Limb (tissue), 2 donors: ENCODE results near the gene EGLN1.
"Not testable (repeated sequence)": the region's sequence is repeated elsewhere in the genome, so short reads cannot be mapped to it uniquely, and the experiment has no call there.

ENCODE experiments used
- DNase-seq, 2 donors: peaks; one replicate each; pipeline ENCODE4 v3.0.0-alpha.2; 2016; ENCODE audit errors: extremely low spot score in 2 of 2

EGLN1 gene

GRCh38 chr1:231421971-231422797, at the start of gene EGLN1:
TSS of gene EGLN1 (minus strand) at chr1:231422287. CDS start at chr1:231421888, 399 bp downstream.
- peak; percentile 80 to 94 for DNase-seq

DNA sequence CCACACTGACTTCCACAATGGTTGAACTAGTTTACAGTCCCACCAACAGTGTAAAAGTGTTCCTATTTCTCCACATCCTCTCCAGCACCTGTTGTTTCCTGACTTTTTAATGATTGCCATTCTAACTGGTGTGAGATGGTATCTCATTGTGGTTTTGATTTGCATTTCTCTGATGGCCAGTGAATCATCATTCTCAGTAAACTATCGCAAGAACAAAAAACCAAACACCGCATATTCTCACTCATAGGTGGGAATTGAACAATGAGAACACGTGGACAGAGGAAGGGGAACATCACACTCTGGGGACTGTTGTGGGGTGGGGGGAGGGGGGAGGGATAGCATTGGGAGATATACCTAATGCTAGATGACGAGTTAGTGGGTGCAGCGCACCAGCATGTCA, 49.4 kb upstream of the EGLN1 start:
- DNase-seq: not testable (repeated sequence)

GRCh38 chr1:231471027-231471426, 48.9 kb upstream of the EGLN1 start:
- DNase-seq: not testable (repeated sequence)

DNA sequence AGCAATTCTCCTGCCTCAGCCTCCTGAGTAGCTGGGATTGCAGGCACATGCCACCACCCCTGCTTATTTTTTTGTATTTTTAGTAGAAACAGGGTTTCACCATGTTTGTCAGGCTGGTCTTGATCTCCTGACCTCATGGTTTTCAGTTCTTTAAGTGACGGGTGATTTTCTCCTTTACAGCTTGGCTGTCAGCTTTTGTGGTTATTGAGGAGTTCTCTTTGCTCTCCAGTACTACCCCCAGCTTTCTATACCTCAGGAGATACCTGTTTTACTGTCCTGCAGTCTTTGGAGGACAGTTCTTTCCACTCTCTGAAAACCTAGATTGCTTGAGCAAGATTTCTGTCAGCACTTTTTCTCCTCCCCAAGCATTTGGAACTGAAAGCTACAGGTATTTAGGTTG, 45.9 kb upstream of the EGLN1 start:
- no peak for DNase-seq

DNA sequence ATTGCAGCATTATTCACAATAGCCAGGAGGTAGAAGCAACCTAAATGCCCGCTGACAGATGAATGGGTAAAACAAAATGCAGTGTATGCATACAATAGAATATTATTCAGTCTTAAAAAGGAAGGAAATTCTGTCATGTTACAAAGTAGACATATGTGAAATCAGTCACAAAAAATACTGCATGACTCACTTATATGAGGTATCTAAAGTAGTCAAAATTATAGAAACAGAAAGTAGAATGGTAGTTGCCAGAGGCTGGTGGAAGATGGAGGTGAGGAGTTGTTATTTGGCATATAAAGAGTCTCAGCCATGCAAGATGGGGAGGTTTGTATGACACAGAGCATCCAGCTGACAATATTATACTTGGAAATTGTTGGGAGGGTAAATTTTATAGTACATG, 43.0 kb upstream of the EGLN1 start:
- no peak for DNase-seq

DNA sequence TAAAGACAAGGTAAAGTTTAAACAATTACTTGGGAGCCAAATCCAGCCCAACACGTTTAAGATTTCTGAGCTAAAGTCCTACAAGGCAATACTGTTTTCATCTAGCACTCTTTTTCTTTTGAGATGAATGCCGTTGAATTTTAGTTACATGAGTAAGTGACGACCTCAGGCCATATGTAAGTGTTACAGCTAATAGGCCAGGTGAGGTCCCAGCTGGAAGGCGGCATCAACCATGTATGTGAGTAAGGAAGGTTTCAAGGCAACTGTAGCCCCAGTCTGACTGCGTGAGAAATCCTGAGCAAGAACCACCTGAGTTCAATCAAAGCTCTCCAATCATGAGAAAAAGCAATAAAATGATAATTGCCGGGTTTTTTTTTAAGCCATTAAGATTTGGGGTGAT, 41.5 kb upstream of the EGLN1 start:
- no peak for DNase-seq

DNA sequence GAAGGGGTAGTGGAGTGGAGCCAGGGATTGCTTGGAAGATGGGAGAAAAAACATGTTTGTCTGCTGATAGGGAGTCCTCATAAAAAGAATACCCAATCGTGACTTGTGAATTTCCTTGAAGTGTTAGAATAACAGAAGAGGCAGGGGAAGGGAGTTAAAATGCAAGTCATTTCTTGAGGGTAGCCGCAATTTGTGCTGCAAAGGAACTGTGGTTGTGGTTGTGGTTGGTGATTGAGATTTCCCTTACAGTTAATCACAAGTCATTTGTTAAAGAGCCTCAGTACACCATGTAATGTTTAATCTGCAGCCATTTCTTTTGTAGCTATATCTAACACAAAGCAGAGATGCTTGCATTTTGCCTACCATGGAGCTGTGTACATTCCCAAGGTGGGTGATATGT, 38.5 kb upstream of the EGLN1 start:
- no peak for DNase-seq

GRCh38 chr1:231459438-231459837, 37.4 kb upstream of the EGLN1 start:
- not testable (repeated sequence) for DNase-seq

- not testable (repeated sequence) for DNase-seq
Measured at GRCh38 chr1:231457956-231458355, 35.9 kb upstream of the EGLN1 start.

- DNase-seq: not testable (repeated sequence)
Measured at GRCh38 chr1:231454133-231454532, 32.0 kb upstream of the EGLN1 start.

GRCh38 chr1:231446138-231446537, 24.1 kb upstream of the EGLN1 start:
- no peak for DNase-seq

GRCh38 chr1:231444059-231444458, 22.0 kb upstream of the EGLN1 start:
- no peak for DNase-seq

DNA sequence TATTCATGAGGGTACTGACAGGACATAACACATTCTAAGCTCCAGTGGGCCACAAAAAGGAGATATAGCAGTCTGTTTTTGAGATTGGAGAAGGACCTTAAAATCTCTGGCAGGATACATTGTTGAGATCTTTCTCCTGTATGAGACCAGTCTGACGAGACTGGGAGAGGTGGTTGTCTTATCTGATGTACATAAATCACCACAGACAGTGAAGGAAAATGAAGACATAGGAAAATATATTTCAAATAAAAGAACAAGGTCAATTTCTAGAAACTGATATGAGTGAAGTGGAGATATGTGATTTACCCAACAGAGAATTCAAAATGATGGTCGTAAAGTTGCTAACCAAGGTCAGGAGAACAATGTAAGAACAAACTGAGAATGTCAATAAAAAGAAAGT, 21.3 kb upstream of the EGLN1 start:
- DNase-seq: no peak

- no peak for DNase-seq
Measured at GRCh38 chr1:231442735-231443134, 20.6 kb upstream of the EGLN1 start.

GRCh38 chr1:231432996-231433395, 10.9 kb upstream of the EGLN1 start:
- DNase-seq: no peak

DNA sequence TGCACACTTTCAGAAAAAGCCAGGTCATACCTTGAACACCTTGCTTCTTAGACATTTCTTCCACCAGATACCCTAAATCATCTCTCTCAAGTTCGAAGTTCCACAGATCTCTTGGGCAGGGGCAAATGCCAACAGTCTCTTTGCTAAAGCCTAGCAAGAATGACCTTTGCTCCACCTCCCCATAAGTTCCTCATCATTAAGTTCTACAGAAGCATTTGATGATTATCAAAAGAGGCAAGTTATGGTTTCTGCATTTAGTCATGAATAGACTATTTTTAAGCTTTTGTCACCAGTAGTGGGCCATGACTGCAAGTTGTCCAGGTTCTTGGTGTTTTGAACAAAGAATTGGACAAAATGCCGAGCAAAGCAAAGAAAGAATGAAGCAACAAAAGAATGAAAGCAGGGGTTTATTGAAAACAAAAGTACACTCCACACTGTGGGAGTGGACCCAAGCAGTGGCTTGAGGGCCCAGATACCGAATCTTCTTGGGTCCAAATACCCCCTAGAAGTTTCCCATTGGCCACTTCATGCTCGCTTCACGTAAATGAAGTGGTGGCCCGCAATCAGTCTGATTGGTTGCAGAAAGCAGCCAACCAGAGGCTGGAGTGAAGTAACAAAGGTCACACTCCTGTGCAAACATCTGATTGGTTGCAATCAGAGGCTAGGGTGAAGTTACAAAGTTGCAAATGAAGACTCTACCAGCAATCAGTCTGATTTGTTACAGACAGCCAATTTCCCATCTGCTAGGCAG, 9.8 kb upstream of the EGLN1 start:
- DNase-seq: no peak

DNA sequence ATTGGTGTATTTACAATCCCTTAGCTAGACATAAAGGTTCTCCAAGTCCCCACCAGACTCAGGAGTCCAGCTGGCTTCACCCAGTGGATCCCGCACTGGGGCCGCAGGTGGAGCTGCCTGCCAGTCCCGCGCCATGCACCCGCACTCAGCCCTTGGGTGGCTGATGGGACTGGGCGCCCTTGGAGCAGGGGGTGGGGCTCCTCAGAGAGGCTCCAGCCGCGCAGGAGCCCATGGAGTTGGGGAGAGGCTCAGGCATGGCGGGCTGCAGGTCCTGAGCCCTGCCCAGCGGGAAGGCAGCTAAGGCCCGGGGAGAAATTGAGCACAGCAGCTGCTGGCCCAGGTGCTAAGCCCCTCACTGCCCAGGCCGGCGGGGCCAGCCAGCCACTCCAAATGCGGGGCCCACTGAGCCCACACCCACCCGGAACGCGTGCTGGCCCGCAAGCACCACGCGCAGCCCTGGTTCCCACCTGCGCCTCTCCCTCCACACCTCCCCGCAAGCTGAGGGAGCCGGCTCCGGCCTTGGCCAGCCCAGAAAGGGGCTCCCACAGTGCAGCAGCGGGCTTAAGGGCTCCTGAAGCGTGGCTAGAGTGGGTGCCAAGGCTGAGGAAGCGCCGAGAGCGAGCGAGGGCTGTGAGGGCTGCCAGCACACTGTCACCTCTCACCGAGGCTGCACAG, 8.7 kb upstream of the EGLN1 start:
- DNase-seq: not testable (repeated sequence)

DNA sequence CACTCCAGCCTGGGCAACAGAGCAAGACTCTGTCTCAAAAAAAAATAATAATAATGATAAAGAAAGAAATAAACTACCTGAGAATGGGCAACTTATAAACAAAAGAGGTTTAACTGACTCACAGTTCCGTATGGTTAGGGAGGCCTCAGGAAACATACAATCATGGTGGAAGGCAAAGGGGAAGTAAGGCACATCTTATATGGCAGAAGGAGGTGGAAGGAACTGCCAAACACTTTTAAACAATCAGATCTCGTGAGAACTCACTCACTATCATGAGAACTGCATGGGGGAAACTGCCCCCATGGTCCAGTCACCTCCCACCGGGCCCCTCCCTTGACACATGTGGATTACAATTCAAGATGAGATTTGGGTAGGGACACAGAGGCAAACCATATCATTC, 6.3 kb upstream of the EGLN1 start:
- no peak for DNase-seq

- DNase-seq: no peak
Measured at GRCh38 chr1:231424950-231425805, 3.1 kb upstream of the EGLN1 start.

DNA sequence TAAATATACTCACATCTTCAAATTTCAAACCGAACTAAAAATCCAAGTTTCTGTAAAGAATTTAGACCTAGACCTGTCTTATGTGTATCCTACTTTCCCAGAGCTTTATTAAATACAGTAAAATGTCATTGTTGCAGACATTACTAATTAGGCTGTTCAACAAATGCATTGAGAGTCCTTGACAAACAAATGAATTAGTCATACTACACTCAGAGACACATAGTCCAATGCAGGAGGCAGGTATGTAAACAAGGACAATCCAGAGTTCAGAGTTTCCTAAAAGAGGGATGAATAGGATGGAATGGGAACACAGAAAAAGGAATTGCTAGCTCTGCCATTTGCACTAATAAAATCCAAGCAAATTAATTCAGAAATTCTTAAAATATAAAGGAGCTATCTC, 1.6 kb upstream of the EGLN1 start:
- no peak for DNase-seq

DNA sequence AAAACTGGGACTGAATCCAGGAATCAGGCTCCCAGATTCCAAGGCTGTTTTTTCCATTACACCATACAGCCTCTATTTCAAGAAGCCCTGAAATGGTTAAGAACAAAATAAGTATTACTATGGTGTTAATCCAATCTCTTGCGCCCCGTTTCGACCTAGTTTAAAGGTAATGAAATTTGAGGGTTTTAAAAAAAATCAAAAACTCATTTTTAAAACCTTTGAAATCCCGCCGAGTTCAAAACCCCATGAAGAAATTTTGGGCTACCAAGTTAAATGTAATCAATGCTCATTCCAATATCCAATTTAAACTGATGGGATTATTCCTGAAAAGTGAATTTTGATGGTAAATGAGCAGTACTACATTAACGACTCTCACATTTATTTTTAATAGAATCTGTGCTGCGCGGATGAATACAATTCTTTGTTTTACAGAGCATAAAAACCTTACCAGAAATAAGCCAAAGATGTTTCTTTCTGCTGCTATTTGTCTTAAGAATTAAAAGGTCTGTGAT, 767 bp upstream of the EGLN1 start:
- no peak for DNase-seq
